NCI-H446 (cell line): ENCODE measurements around the gene GSTA1.
"Not testable (repeated sequence)": the region's sequence is repeated elsewhere in the genome, so short reads cannot be mapped to it uniquely, and the experiment has no call there.

Experiments
- DNase-seq, 2 experiments: peaks; one replicate each; lab custom pipeline; 2025; lab: John Stamatoyannopoulos, UW

Gene GSTA1

DNA sequence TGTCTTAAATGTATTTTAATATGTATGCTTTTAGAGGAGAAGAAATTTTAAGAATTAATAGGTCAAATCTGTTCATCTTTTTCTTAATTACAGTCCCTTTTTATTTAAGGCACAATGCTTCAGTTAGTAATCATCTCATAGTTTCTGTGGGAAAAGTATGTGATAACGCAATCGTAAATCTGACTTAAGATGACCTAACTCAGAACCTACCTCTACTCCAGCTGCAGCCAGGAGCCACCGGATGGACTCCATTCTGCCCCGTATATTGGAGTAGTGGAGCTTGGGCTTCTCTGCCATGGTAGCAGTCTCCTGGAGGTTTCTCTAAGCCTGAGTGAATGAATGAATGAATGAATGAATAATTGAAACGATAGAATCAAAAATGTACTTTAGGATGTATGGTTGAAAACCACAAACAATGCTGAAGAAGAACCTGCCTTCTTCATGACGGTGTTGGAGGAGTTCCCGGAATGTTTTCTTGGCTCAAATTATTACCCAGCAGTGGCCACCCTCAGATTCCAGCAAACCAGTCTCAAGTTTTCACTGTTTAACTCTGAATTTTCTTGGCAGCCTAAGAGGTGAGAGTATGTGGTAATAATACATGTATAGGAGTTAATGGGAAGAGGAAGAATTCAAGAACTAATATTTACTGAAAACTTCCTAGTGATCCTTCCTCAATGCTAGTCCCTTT, 45.8 kb downstream of the GSTA1 start:
- DNase-seq, result not testable (repeated sequence)

DNA sequence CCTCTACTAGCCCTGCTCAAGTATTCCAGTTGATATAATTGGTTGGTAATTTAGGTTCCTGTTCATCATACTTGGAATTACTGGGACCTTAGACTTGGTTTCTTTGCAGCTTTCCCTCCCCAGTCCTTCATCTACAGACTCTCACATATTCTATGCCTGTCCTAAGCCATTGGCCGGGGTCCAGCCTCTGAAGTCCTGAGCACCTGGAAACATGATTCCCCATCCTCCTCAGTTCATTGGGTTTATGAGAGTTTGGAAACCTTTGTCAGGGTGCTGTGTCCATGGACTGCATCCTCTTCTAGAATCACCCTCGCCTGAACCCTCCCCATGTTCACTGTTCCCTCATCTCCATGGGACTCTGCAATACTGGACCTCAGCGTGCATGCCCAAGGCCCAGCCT, 49.2 kb downstream of the GSTA1 start:
- DNase-seq, result no peak

DNA sequence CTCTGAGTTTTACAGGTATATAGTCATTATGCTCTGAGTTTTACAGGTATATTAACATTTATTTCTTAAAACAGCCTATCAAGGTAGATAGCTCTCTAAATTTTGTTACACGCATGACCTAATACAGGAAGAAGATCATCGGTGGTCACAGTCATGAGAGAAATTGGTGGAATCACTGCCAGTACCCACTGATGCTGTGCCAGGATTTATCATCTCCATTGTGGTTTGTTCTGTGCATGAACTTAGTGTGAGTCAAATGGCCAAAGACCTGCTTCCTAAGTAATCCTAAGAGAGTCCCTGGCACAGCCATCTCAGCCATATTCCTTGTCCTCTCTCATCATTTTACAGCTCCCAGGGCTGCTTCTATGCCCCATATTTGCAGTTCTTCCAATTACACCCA, 50.5 kb downstream of the GSTA1 start:
- DNase-seq, result not testable (repeated sequence)

DNA sequence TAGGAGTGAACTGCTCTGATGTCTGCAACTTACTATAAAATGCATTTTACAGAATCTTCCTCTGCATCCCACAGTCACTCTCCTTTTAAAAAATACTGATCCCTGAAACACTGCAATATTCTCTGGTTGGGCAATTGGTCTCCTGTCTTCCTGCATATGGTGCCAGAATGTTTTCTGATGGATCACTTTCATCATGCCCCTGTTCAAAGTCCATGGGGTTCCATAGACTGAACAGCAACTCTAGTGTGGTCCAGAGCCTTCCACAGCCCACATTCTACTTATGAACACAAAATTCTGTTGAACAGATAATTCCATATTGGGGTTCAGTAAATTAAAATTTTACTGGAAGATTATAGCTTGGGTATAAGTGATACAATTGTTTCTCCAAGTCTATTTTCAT, 51.3 kb downstream of the GSTA1 start:
- DNase-seq, result no peak

DNA sequence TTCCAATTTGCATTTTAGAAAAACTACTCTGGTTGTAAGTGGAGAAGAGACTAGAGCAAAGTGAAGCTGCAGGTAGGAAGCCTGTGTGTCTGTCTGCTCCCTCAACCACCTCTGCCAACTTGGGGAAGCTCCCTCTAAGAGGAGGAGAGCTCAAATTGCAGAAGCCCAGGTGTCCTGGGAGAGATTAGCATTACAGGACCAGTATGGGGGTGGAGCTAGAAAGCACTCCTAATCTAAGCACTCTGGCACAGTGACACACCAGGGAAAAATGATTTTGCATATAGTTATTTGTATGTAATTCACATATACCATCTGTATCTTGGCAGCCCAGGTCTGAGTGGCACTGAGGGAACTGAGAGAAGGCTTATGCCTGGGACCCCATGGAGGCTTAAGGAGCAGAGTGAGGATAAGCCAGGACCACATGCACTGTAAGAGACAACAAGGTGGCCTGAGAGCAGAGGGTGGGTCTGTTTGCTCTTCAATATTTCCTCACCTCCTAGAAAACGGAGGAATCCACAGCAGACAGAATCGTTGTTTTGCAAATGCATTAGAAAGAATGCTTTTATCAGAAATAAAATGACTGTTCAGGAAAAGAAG, 54.0 kb downstream of the GSTA1 start:
- DNase-seq, result no peak

DNA sequence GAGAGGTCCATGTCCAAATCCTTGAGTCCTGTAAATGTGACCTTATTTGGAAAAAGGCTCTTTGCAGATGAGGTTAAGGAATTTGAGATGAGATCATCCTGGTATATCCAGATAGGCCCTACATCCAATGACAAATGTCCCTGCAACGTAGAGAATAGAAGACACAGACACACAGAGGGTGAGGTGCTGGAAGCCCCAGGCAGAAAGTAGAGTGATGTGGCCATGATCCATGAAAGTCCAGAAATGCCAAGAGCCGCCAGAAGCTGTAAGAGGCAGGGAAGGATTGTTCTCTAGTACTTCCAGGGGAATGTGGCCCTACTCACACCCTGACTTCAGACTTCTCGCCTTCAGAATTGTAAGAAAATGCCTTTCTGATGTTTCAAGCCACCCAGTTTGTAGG, 56.3 kb downstream of the GSTA1 start:
- not testable (repeated sequence) for DNase-seq

DNA sequence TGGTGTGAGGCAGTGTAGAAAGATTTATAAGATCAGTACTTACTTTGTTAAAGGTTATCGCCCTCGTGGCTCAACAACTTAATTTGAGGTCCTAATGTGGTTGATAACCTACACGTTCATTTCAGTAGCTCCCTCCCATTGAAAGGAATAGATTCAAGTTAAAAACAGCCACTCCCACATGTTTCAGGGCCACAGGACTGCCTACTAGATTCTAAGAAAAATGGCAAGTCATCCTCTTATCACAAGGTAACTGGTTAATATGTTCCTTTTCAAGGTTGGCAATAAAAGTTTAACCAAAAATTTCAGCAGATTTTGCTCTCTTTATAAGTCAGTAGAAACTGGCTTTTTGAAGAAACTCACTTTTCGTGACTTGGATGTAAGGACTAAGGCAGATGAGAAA, 57.4 kb downstream of the GSTA1 start:
- DNase-seq, result no peak

DNA sequence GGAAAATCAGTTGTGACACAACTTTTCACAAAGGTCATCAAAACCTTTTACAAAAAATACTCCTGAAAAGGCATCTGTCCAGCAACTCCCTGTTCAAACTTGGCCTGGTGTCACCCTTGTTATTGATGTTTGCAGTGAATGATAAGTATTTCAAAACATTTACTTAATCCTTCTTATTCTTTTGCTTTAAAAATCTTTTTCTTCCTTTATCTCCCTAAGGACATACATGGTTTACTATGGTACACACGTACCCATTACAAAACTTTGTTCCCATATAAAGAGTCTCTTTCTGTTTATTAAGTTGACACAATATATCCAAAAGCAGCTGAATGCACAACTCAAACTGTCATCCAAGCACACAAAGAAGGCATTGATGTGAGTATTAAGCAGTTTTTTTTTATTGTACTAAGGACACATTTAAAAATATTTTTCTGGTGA, 57.8 kb downstream of the GSTA1 start:
- DNase-seq, result no peak

DNA sequence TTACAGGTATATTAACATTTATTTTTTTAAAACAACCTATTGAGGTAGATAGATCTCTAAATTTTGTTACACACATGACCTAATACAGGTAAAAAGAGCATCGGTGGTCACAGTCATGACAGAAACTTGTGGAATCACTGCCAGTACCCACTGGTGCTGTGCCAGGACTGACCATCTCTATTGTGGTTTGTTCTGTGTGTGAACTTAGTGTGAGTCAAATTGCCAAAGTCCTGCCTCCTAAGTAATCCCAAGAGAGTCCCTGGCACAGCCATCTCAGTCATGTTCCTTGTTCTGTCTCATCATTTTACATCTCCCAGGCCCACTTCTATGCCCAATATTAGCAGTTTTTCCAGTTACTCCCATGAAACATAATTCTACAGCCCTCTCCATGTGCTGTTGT, 61.7 kb downstream of the GSTA1 start:
- no peak for DNase-seq
